ENCODE results near the gene FRMD1.

The FRMD1 gene

DNA sequence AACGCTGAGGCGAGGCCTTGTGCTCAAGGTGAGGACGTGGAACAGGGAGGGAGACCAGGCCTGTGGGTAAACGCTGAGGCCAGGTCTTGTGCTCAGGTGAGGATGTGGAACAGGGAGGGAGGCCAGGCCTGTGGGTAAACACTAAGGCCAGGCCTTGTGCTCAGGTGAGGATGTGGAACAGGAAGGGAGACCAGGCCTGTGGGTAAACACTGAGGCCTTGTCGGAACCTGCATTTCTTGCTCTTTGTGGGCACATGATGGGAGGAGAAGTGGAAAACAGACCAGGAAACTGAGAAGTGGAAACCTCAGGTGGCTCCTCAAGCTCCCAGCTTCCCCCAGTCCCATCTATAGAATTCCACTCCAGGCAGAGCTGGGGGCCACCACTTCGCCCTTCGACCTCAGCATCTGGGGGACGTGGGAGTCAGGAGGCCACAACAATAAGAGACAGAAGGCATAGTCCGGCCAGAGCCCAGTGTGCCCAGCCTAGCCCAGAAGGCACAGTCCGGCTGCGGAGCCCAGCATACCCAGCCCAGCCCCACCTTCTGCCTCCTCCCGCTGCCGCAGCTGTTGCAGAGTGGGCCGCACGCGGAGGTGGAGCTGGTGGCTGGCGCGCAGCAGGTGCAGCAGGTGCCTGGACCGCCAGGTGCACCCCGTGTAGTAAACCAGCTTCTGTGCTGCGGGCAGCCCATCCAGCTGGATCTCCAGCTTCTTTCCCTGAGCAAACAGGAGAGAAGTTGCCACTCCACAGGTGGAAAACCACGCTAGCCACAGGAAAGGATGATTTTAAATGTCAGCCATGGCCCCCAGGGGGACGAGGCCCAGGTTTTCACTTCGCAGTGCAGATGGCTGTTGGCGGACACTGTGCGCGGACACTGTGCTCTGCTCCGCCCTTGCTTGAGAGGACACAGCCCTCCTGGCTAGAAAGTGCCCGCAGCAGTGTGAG lies 17.5 kb downstream of the FRMD1 start:
- Mint-ChIP-seq H3K4me1 (no peaks in the 10 kb centered on the region), H3K9me3 (no peaks in the 10 kb centered on the region), H3K4me3 (no peak overlapping the region), H3K27ac (no peak overlapping the region), H3K27me3 (no peaks in the 10 kb centered on the region)
- DNase-seq, result no peak
- no peak for ATAC-seq

DNA sequence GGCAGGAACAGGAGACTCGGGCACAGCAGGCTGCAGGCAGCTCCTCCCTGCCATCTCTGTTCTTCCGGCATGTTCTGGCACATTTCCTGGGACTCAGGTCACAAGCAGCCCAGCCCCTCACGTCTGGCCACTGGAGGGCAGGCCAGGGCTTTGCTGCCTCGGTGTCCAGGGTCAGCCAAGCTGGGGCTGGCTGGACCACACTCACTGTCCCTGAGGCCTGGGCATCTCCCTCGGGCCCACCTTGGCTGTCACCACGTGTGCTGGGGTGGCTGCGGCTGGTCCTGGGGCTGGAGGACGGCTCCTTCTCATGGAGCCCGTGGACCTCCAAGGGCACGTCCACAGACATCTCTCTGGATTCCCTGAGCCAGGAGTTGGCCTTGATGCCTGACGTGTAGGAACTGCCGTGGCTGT lies 18.5 kb downstream of the FRMD1 start:
- ATAC-seq, result no peak
- Mint-ChIP-seq H3K27me3 (no peaks in the 10 kb centered on the region), H3K27ac (no peak overlapping the region)

DNA sequence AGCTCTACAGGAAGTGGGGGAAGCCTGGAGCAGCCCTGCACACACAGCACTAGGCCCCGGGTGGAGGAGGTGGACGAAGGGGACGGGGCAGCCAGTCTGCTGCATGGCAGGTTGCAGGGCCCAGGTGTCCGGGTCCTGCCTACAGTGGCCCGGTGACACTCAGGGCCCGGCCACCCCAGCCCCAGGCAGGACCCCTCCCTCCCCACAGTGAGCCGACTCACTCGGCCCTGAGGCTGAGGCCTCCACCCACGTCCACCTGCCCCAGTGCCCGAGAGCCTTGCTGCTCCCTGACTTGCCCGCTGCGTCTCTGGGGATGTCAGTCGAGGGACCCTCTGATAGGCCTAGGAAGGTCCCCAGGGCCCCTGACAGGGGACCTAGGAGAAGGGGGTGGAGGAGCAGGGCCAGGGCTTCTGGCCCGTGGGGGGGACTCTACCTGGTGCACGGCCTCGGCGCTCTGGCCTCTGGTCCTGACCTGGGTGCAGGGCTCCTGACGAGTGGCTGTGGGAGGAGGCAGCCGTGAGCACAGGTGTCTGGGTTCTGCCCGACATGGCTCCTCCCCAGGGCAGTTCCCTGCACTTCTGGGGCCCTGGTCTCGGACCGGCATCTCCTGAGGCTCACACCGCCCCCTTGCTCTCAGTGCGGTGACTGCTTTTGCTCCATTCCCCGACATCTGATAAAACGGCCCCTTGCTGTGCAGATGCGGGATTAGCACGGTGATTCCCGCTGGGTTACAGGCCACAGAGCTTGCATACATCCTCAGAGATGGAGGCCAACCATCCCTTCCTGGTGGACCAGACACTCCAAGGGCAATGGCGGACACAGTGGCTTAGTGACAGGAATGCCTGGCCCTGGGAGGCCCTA lies 20.1 kb downstream of the FRMD1 start:
- no peaks in the 10 kb centered on the region for H3K27me3 Mint-ChIP-seq
- ATAC-seq (peak; percentile 8), DNase-seq (no peak)
- H3K27ac Mint-ChIP-seq, result peak overlapping the region in 1 of 2 donors; percentile 60
- H3K4me3 Mint-ChIP-seq, result no peak overlapping the region
- no peaks in the 10 kb centered on the region for H3K4me1 Mint-ChIP-seq
- H3K9me3 Mint-ChIP-seq, result no peaks in the 10 kb centered on the region

More for the DNA sequence above, 18.5 kb downstream of the FRMD1 start:
- no peak for DNase-seq
- Mint-ChIP-seq H3K4me1 (no peaks in the 10 kb centered on the region), H3K4me3 (no peak overlapping the region), H3K9me3 (no peaks in the 10 kb centered on the region)

GRCh38 chr6:168057836-168058235 lies 21.2 kb downstream of the FRMD1 start:
- H3K4me1 Mint-ChIP-seq, result no peaks in the 10 kb centered on the region
- ATAC-seq (no peak), DNase-seq (no peak)
- no peak overlapping the region for H3K4me3 Mint-ChIP-seq
- H3K27me3 Mint-ChIP-seq, result no peaks in the 10 kb centered on the region
- H3K9me3 Mint-ChIP-seq, result no peaks in the 10 kb centered on the region
- H3K27ac Mint-ChIP-seq, result peak overlapping the region in 1 of 2 donors; percentile 19

DNA sequence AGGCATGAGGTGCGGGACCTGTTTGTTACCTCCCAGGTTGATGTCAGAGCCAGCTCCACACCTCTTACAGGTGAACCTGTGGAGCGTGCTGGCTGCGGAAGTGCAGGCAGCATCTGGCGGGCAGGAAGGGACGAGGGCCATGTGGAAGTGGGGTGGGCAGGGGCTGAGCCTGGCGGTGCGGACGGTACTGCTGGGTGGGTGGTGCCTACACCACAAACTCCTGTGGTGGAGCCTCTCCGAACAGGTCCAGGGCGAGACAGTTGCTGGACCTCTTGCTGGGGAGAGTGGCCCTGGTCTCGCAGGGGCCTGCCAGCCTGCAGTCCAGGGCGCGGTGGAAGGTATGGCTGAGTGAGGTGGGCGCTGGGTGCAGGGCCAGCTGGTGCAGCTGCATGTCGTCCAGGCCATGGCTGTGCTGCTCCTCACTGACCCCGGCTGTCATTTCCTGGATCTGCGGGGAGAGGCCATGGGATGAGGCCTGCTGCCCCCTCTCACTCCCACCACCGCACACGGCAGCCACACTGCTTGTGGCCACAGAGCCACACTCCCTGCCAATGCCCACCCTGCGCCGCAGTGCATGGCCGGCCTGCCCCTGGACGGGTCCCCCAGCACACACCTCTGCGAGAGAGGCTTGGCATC lies 22.0 kb downstream of the FRMD1 start:
- no peak overlapping the region for H3K4me3 Mint-ChIP-seq
- no peak overlapping the region for H3K27ac Mint-ChIP-seq
- no peaks in the 10 kb centered on the region for H3K4me1 Mint-ChIP-seq
- peak; percentile 15 for ATAC-seq
- H3K27me3 Mint-ChIP-seq, result no peaks in the 10 kb centered on the region
- no peaks in the 10 kb centered on the region for H3K9me3 Mint-ChIP-seq
- DNase-seq, result no peak

GRCh38 chr6:168055696-168056489 lies 23.1 kb downstream of the FRMD1 start:
- no peak for DNase-seq

DNA sequence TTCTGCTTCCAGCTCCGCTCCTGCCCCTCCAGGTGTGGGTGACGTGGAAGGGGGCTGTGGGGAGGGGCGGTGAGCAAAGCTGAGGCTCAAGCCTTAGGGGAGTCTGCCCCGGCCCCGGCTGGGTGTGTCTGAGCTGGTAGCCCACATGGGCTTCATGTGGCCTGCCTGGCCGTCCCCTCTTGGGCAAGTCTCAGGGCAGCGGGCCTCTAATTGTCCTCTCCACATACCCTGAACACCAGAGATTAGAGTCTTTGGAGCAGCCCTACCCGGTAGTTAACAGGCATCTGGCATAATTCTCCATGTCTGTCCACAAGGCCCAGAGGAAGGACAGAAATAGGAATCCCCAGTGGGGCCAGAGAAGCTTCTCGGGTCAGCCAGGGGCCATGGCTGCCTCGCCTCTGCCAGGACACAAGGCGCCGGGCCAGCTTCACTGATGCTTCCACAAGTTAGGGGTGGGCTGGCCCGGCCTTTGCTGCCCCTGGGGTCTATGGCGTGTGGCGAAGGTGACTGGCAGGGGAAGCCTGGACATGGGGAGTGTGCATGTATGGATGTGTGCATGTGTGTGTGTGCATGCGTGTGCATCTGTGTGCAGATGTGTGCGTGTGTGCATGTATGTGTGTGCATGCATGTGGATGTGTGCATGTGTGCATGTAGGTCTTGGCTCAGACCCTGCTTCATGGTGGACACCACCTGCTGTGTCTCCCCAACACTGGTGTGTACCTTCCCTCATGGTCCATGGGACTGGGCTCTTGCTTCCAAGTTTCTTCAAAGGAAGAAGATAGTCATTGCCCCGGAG lies 24.0 kb downstream of the FRMD1 start:
- no peaks in the 10 kb centered on the region for H3K27me3 Mint-ChIP-seq
- no peaks in the 10 kb centered on the region for H3K4me1 Mint-ChIP-seq

More at GRCh38 chr6:168055696-168056489, 23.1 kb downstream of the FRMD1 start:
- no peaks in the 10 kb centered on the region for H3K27me3 Mint-ChIP-seq
- H3K4me3 Mint-ChIP-seq, result no peak overlapping the region
- no peak for ATAC-seq
- no peak overlapping the region for H3K27ac Mint-ChIP-seq
- no peaks in the 10 kb centered on the region for H3K4me1 Mint-ChIP-seq
- no peaks in the 10 kb centered on the region for H3K9me3 Mint-ChIP-seq

GRCh38 chr6:168053957-168054471 lies 25.0 kb downstream of the FRMD1 start:
- no peak overlapping the region for H3K27ac Mint-ChIP-seq
- ATAC-seq, result no peak
- no peak for DNase-seq
- H3K4me3 Mint-ChIP-seq, result no peak overlapping the region
- no peaks in the 10 kb centered on the region for H3K4me1 Mint-ChIP-seq
- H3K9me3 Mint-ChIP-seq, result no peaks in the 10 kb centered on the region
- H3K27me3 Mint-ChIP-seq, result no peaks in the 10 kb centered on the region

More for the DNA sequence above, 24.0 kb downstream of the FRMD1 start:
- DNase-seq (no peak), ATAC-seq (no peak)
- no peaks in the 10 kb centered on the region for H3K9me3 Mint-ChIP-seq
- no peak overlapping the region for H3K27ac Mint-ChIP-seq
- H3K4me3 Mint-ChIP-seq, result no peak overlapping the region

GRCh38 chr6:168053086-168053956 lies 25.7 kb downstream of the FRMD1 start:
- H3K4me1 Mint-ChIP-seq, result no peaks in the 10 kb centered on the region
- no peaks in the 10 kb centered on the region for H3K9me3 Mint-ChIP-seq

GRCh38 chr6:168052291-168052891 lies 26.6 kb downstream of the FRMD1 start:
- Mint-ChIP-seq H3K4me1 (no peaks in the 10 kb centered on the region), H3K9me3 (no peaks in the 10 kb centered on the region), H3K4me3 (no peak overlapping the region), H3K27ac (peak overlapping the region in 1 of 2 donors; percentile 42), H3K27me3 (no peaks in the 10 kb centered on the region)
- ATAC-seq (no peak), DNase-seq (no peak)

More at GRCh38 chr6:168053086-168053956, 25.7 kb downstream of the FRMD1 start:
- DNase-seq (no peak), ATAC-seq (no peak)
- Mint-ChIP-seq H3K4me3 (no peak overlapping the region), H3K27me3 (no peaks in the 10 kb centered on the region), H3K27ac (no peak overlapping the region)

DNA sequence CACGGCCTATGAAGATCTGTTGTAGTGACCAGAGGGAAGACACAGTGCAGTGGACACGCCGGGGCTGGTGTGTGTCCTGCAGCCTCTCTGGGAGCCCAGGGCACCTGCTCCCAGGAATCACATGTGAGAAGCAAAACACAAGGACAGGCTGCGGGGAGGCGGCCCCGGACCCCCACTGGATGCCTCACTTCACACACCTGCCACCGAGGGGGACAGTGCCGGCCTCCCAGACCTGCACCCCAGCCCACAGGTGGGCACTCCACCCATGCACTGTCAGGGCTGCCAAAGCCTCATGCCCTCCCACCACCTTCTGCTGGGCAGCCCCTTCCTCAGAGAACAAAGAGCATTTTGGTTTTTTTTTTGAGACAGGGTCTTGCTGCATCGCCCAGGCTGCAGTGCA lies 27.4 kb downstream of the FRMD1 start:
- ATAC-seq, result no peak
- Mint-ChIP-seq H3K27me3 (no peaks in the 10 kb centered on the region), H3K4me3 (no peak overlapping the region), H3K27ac (no peak overlapping the region), H3K9me3 (no peaks in the 10 kb centered on the region), H3K4me1 (no peaks in the 10 kb centered on the region)
- DNase-seq, result no peak

DNA sequence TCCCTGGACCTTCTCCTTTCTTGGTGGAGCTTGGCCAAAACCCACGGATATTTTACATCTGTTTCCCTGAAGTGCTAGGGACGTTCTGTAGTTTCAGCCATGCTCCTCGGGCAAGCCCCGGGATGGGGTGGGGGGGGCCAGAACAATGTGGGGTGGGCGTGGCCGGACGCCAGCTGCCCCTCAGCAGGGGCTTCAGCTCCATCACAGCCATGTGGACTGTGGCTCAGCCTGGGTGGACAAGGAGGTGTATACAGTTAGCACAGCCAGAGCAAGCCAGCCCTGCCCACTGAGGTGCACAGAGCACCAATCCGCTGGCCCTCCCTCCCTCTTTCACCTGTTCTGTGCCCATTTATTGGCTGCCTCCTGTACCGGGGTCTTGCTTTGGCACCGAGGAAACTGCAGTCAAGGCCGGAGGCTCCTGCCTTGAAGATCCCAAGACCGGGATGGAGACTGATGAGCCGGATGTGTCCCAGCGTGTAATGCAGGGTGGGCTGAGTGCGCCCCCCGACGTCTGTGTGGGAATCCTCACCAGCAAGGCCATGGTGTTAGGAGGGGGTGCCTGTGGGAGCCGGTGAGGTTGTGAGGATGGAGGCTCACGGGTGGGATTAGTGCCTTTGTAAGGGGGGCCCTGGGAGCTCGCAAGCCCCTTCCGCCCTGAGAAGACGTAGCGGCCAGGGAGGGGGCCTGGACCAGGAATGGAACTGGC lies 28.0 kb downstream of the FRMD1 start:
- no peak for ATAC-seq
- Mint-ChIP-seq H3K27ac (peak overlapping the region in 1 of 2 donors; percentile 42), H3K9me3 (no peaks in the 10 kb centered on the region), H3K4me3 (no peak overlapping the region), H3K4me1 (no peaks in the 10 kb centered on the region), H3K27me3 (no peaks in the 10 kb centered on the region)
- DNase-seq, result no peak

Data from stimulated activated naive CD8-positive, alpha-beta T cell treated with anti-CD3 and anti-CD28 coated beads, Interleukin-15, amount 100 ng/mL, for 72 hours (primary cell).